HG02840 (cell line): ENCODE measurements around the gene TUBB2B.
A peak's percentile ranks its signal among the peaks of the same experiment; 100 is the strongest.
"Not testable (repeated sequence)": the region's sequence is repeated elsewhere in the genome, so short reads cannot be mapped to it uniquely, and the experiment has no call there.

Experiments
- ATAC-seq: cut with Tn5 transposase; IDR thresholded peaks from one replicate; pipeline ENCODE4 v1.9.1; 2021; ENCODE audit warnings: mild to moderate bottlenecking, moderate library complexity, moderate number of reproducible peaks; ENCODE audit not compliant: unreplicated experiment, low FRiP score

TUBB2B gene

GRCh38 chr6:3258720-3259490 is 31.5 kb upstream of the TUBB2B start, which contains the start of gene PSMG4:
PSMG4 (plus strand) TSS chr6:3258947; CDS start chr6:3259023, 76 bp downstream.
- peak; percentile 65 for ATAC-seq

GRCh38 chr6:3258201-3258600 is 30.7 kb upstream of the TUBB2B start:
- ATAC-seq, result no peak

GRCh38 chr6:3253597-3253961 is 26.1 kb upstream of the TUBB2B start:
- no peak for ATAC-seq

- ATAC-seq, result no peak
Observed at GRCh38 chr6:3252861-3253596, 25.6 kb upstream of the TUBB2B start.

- ATAC-seq, result no peak
Observed at GRCh38 chr6:3252369-3252768, 24.9 kb upstream of the TUBB2B start.

GRCh38 chr6:3251462-3252314 is 24.2 kb upstream of the TUBB2B start:
- ATAC-seq, result no peak

- no peak for ATAC-seq
Observed at GRCh38 chr6:3250231-3250675, 22.8 kb upstream of the TUBB2B start.

- no peak for ATAC-seq
Observed at GRCh38 chr6:3249821-3250220, 22.4 kb upstream of the TUBB2B start.

- no peak for ATAC-seq
Observed at GRCh38 chr6:3247255-3248146, 20.0 kb upstream of the TUBB2B start.

- no peak for ATAC-seq
Observed at GRCh38 chr6:3245216-3245615, 17.8 kb upstream of the TUBB2B start.

GRCh38 chr6:3244832-3245161 is 17.3 kb upstream of the TUBB2B start:
- not testable (repeated sequence) for ATAC-seq

- ATAC-seq, result no peak
Observed at GRCh38 chr6:3244003-3244831, 16.8 kb upstream of the TUBB2B start.

- no peak for ATAC-seq
Observed at GRCh38 chr6:3242768-3243167, 15.3 kb upstream of the TUBB2B start.

- not testable (repeated sequence) for ATAC-seq
Observed at GRCh38 chr6:3241745-3242144, 14.3 kb upstream of the TUBB2B start.

- no peak for ATAC-seq
Observed at GRCh38 chr6:3240595-3240994, 13.1 kb upstream of the TUBB2B start.

GRCh38 chr6:3239110-3239830 is 11.8 kb upstream of the TUBB2B start:
- no peak for ATAC-seq

GRCh38 chr6:3237761-3238662 is 10.6 kb upstream of the TUBB2B start:
- ATAC-seq, result no peak
